GM23338 (cell line): ENCODE measurements around the gene NYAP1.

ENCODE experiments used
- CREB1 ChIP-seq: fragments of 250-450 bp; sonication (Bioruptor Pico); IDR thresholded peaks from 2 replicates; pipeline ENCODE4 v1.5.0; 2020; ENCODE audit warnings: low read depth, mild to moderate bottlenecking, moderate library complexity
- ETS1 ChIP-seq: IDR thresholded peaks from 2 replicates; pipeline ENCODE4 v1.6.1; 2016; ENCODE audit warnings: antibody characterized with exemption
- EZH2 ChIP-seq: fragments of 200-600 bp; sonication (generic); IDR thresholded peaks from one replicate; pipeline ENCODE4 v1.8.0; 2017; ENCODE audit warnings: antibody characterized with exemption, mild to moderate bottlenecking, low read depth; ENCODE audit not compliant: unreplicated experiment
- EZH2phosphoT487 ChIP-seq: fragments of 200-600 bp; sonication (generic); IDR thresholded peaks from one replicate; pipeline ENCODE4 v1.8.1; 2018; ENCODE audit warnings: antibody characterized with exemption; ENCODE audit not compliant: unreplicated experiment
- JUNB ChIP-seq: IDR thresholded peaks from one replicate; pipeline ENCODE4 v1.6.1; 2016; ENCODE audit warnings: antibody characterized with exemption; ENCODE audit not compliant: unreplicated experiment
- POLR2AphosphoS5 ChIP-seq: IDR thresholded peaks from 2 replicates; pipeline ENCODE4 v1.6.1; 2016; ENCODE audit warnings: antibody characterized with exemption, low read depth
- STAT1 ChIP-seq: IDR thresholded peaks from one replicate; pipeline ENCODE4 v1.6.1; 2016; ENCODE audit warnings: antibody characterized with exemption; ENCODE audit not compliant: unreplicated experiment
- ZNF114 ChIP-seq: fragments of 250-450 bp; sonication (Bioruptor Pico); IDR thresholded peaks from 2 replicates; pipeline ENCODE4 v1.5.0; 2020; ENCODE audit warnings: mild to moderate bottlenecking, moderate library complexity
- TF ChIP-seq, protein P1 (sequence below), 2 experiments: fragments of 200-600 bp in 1 of 2; sonication (generic) in 1 of 2; conservative IDR thresholded peaks; 2 replicates each; pipeline versions ENCODE4 v1.5.1 to v1.6.1; 2016 to 2017; ENCODE audit warnings: antibody characterized with exemption in 2 of 2, low read depth in 2 of 2, mild to moderate bottlenecking in 2 of 2, moderate library complexity in 1 of 2
- TF ChIP-seq, protein P2 (sequence below): IDR thresholded peaks from one replicate; pipeline ENCODE4 v1.6.1; 2018; ENCODE audit warnings: antibody characterized with exemption; ENCODE audit not compliant: unreplicated experiment

GRCh38 chr7:100490483-100491191 is 6.9 kb downstream of the NYAP1 start:
- TF ChIP-seq, protein P1, sequence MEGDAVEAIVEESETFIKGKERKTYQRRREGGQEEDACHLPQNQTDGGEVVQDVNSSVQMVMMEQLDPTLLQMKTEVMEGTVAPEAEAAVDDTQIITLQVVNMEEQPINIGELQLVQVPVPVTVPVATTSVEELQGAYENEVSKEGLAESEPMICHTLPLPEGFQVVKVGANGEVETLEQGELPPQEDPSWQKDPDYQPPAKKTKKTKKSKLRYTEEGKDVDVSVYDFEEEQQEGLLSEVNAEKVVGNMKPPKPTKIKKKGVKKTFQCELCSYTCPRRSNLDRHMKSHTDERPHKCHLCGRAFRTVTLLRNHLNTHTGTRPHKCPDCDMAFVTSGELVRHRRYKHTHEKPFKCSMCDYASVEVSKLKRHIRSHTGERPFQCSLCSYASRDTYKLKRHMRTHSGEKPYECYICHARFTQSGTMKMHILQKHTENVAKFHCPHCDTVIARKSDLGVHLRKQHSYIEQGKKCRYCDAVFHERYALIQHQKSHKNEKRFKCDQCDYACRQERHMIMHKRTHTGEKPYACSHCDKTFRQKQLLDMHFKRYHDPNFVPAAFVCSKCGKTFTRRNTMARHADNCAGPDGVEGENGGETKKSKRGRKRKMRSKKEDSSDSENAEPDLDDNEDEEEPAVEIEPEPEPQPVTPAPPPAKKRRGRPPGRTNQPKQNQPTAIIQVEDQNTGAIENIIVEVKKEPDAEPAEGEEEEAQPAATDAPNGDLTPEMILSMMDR (conservative IDR thresholded peaks at IDR 0.05; ENCODE audit: low read depth in 2 of 2), result peak in 1 of 2 experiments; percentile 17; a peak in 1 of 4 replicates
- TF ChIP-seq POLR2AphosphoS5 (no peak), EZH2 (no peak), CREB1 (CRISPR knock-in tag) (no peak), ZNF114 (CRISPR knock-in tag) (no peak), STAT1 (no peak), JUNB (no peak), EZH2phosphoT487 (no peak), ETS1 (no peak)
- TF ChIP-seq, protein P2, sequence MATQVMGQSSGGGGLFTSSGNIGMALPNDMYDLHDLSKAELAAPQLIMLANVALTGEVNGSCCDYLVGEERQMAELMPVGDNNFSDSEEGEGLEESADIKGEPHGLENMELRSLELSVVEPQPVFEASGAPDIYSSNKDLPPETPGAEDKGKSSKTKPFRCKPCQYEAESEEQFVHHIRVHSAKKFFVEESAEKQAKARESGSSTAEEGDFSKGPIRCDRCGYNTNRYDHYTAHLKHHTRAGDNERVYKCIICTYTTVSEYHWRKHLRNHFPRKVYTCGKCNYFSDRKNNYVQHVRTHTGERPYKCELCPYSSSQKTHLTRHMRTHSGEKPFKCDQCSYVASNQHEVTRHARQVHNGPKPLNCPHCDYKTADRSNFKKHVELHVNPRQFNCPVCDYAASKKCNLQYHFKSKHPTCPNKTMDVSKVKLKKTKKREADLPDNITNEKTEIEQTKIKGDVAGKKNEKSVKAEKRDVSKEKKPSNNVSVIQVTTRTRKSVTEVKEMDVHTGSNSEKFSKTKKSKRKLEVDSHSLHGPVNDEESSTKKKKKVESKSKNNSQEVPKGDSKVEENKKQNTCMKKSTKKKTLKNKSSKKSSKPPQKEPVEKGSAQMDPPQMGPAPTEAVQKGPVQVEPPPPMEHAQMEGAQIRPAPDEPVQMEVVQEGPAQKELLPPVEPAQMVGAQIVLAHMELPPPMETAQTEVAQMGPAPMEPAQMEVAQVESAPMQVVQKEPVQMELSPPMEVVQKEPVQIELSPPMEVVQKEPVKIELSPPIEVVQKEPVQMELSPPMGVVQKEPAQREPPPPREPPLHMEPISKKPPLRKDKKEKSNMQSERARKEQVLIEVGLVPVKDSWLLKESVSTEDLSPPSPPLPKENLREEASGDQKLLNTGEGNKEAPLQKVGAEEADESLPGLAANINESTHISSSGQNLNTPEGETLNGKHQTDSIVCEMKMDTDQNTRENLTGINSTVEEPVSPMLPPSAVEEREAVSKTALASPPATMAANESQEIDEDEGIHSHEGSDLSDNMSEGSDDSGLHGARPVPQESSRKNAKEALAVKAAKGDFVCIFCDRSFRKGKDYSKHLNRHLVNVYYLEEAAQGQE, result no peak
